ENCODE measurements around the gene NANS. TPM values are rescaled to one million over a fixed set of nuclear protein-coding genes. Genes with fewer than 3 reads are reported as not detected.

Gene NANS
- total RNA-seq, 3 donors from 2014 or later, result 119 to 342 (median 206) TPM

- Histone ChIP-seq H3K9me3 (no peaks in the 10 kb centered on the region), H3K4me3 (no peak overlapping the region), H3K36me3 (ENCODE audit: low read depth) (peaks cover 4% of the 10 kb centered on the region), H3K4me1 (ENCODE audit: low read depth) (peaks cover 29% of the 10 kb centered on the region)
- TF ChIP-seq, protein P1, sequence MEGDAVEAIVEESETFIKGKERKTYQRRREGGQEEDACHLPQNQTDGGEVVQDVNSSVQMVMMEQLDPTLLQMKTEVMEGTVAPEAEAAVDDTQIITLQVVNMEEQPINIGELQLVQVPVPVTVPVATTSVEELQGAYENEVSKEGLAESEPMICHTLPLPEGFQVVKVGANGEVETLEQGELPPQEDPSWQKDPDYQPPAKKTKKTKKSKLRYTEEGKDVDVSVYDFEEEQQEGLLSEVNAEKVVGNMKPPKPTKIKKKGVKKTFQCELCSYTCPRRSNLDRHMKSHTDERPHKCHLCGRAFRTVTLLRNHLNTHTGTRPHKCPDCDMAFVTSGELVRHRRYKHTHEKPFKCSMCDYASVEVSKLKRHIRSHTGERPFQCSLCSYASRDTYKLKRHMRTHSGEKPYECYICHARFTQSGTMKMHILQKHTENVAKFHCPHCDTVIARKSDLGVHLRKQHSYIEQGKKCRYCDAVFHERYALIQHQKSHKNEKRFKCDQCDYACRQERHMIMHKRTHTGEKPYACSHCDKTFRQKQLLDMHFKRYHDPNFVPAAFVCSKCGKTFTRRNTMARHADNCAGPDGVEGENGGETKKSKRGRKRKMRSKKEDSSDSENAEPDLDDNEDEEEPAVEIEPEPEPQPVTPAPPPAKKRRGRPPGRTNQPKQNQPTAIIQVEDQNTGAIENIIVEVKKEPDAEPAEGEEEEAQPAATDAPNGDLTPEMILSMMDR (IDR thresholded peaks at IDR 0.05), result no peak
- ATAC-seq (no peak), DNase-seq (no peak)
- intact Hi-C loops (cut with DNase I, micrococcal nuclease), result no loop called here
Observed at GRCh38 chr9:98080780-98081179, 24.2 kb downstream of the NANS start.

GRCh38 chr9:98081477-98082219 lies 25.1 kb downstream of the NANS start:
- intact Hi-C loops (cut with DNase I, micrococcal nuclease), result no loop called here
- DNase-seq, result no peak
- peaks cover 4% of the 10 kb centered on the region for H3K36me3 ChIP-seq (ENCODE audit: low read depth)

DNA sequence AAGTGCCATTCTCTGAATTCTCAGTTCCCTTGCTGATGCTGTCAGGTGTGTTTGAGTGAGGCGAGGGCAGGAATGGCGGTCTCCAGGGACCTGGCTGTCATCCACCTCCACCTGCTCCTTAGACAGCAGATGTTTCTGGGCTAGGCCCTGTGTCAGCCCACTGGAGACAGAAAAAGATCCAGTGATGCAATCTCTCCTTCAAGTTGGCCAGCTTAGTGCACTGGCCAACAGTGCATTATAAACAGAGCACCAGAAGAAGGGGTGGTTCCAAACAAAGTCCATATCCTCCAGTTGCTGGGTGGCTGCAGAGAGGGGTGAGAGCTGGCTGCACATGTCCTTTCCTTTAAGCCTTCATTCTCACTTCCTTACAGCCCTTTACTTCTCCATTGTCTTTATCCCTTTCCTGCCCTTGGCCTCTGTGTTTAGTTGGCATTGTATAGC lies 26.5 kb downstream of the NANS start:
- DNase-seq, result no peak
- Histone ChIP-seq H3K4me3 (no peak overlapping the region), H3K9me3 (no peaks in the 10 kb centered on the region), H3K36me3 (ENCODE audit: low read depth) (peaks cover 4% of the 10 kb centered on the region), H3K4me1 (ENCODE audit: low read depth) (peaks cover 27% of the 10 kb centered on the region)
- peak; percentile 62 for ATAC-seq
- intact Hi-C loops (cut with DNase I, micrococcal nuclease), result no loop called here
- TF ChIP-seq, protein P1 (IDR thresholded peaks at IDR 0.05), result no peak

More at GRCh38 chr9:98081477-98082219, 25.1 kb downstream of the NANS start:
- H3K9me3 ChIP-seq, result no peaks in the 10 kb centered on the region
- peak; percentile 78 for ATAC-seq
- H3K4me1 ChIP-seq (ENCODE audit: low read depth), result peaks cover 27% of the 10 kb centered on the region
- H3K4me3 ChIP-seq, result no peak overlapping the region
- TF ChIP-seq, protein P1 (IDR thresholded peaks at IDR 0.05), result no peak

- no peaks in the 10 kb centered on the region for H3K9me3 ChIP-seq
- DNase-seq (no peak), ATAC-seq (no peak)
- intact Hi-C loops (cut with DNase I, micrococcal nuclease), result no loop called here
- H3K4me1 ChIP-seq (ENCODE audit: low read depth), result peaks cover 27% of the 10 kb centered on the region
- TF ChIP-seq, protein P1 (IDR thresholded peaks at IDR 0.05), result no peak
- peaks cover 4% of the 10 kb centered on the region for H3K36me3 ChIP-seq (ENCODE audit: low read depth)
- H3K4me3 ChIP-seq, result no peak overlapping the region
Observed at GRCh38 chr9:98083566-98084183, 27.1 kb downstream of the NANS start.

DNA sequence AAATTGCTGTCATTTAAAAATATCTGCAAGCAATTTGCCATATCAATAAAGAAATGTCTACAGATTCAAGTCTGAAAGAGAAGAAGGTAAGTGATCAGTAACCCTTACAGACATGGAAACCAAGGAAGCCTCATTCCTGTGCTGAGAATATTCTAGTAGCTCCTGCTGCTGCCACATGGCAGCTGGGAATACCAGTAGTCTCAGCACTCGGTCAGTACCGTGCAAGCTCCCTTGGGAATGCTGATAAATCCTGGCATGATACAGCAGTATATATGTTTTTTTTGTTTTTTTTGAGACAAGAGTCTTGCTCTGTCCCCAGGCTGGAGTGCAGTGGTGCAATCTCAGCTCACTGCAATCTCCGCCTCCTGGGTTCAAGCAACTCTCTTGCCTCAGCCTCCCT lies 27.9 kb downstream of the NANS start:
- Histone ChIP-seq H3K9me3 (no peaks in the 10 kb centered on the region), H3K4me1 (ENCODE audit: low read depth) (peaks cover 27% of the 10 kb centered on the region), H3K36me3 (ENCODE audit: low read depth) (peaks cover 4% of the 10 kb centered on the region), H3K4me3 (no peak overlapping the region)
- intact Hi-C loops (cut with DNase I, micrococcal nuclease), result no loop called here
- TF ChIP-seq, protein P1 (IDR thresholded peaks at IDR 0.05), result no peak
- ATAC-seq, result no peak
- no peak for DNase-seq
